H1 (cell line): ENCODE results near the gene DNAJC7.

ENCODE experiments used
- ATF3 ChIP-seq: IDR thresholded peaks from 2 replicates; pipeline ENCODE4 v1.6.1; 2011; ENCODE audit warnings: low read depth, mild to moderate bottlenecking, low read length; ENCODE audit not compliant: insufficient read depth
- CTBP2 ChIP-seq: IDR thresholded peaks from 2 replicates; pipeline ENCODE4 v1.7.0; 2011; ENCODE audit warnings: borderline replicate concordance, mild to moderate bottlenecking, moderate library complexity, mixed read lengths, low read length; ENCODE audit not compliant: insufficient read depth, insufficient read length
- JUND ChIP-seq: IDR thresholded peaks from 2 replicates; pipeline ENCODE4 v1.6.1; 2011; ENCODE audit warnings: mild to moderate bottlenecking, improper control_type of control experiment, low read length
- KDM4A ChIP-seq: IDR thresholded peaks from one replicate; pipeline ENCODE4 v1.7.1; 2012; ENCODE audit warnings: low read depth, mild to moderate bottlenecking, moderate library complexity, low read length, inconsistent platforms; ENCODE audit not compliant: severe bottlenecking
- POLR2A ChIP-seq, 2 experiments: IDR thresholded peaks; 1 replicate in 1 of 2; 2 replicates in 1 of 2; pipeline ENCODE4 v1.6.1; 2011; ENCODE audit warnings: low read depth in 2 of 2, low read length in 2 of 2, mild to moderate bottlenecking in 2 of 2; ENCODE audit errors: control extremely low read depth in 1 of 2
- RAD21 ChIP-seq, 2 experiments: IDR thresholded peaks in 1 of 2; conservative IDR thresholded peaks in 1 of 2; 2 replicates each; pipeline ENCODE4 v1.6.1; 2011; ENCODE audit warnings: low read depth in 2 of 2, low read length in 2 of 2, improper control_type of control experiment in 1 of 2, inconsistent platforms in 1 of 2, mild to moderate bottlenecking in 1 of 2, moderate library complexity in 1 of 2
- RFX5 ChIP-seq: IDR thresholded peaks from 2 replicates; pipeline ENCODE4 v1.6.1; 2011; ENCODE audit warnings: low read depth, low read length, improper control_type of control experiment, borderline replicate concordance
- SRF ChIP-seq: IDR thresholded peaks from 2 replicates; pipeline ENCODE4 v1.6.1; 2011; ENCODE audit warnings: mild to moderate bottlenecking, low read depth, low read length, moderate library complexity
- TAF1 ChIP-seq: IDR thresholded peaks from 2 replicates; pipeline ENCODE4 v1.6.1; 2011; ENCODE audit warnings: mild to moderate bottlenecking, low read depth, low read length
- USF2 ChIP-seq: IDR thresholded peaks from 2 replicates; pipeline ENCODE4 v1.6.1; 2011; ENCODE audit warnings: low read length, improper control_type of control experiment
- TF ChIP-seq, protein P1 (sequence below), 3 experiments: IDR thresholded peaks; 1 replicate in 2 of 3; 2 replicates in 1 of 3; pipeline versions ENCODE4 v1.5.1 to v1.6.1; 2011; ENCODE audit warnings: low read length in 3 of 3, mild to moderate bottlenecking in 3 of 3, inconsistent platforms in 2 of 3, low read depth in 1 of 3, moderate library complexity in 1 of 3; ENCODE audit not compliant: insufficient read depth in 1 of 3; ENCODE audit errors: control extremely low read depth in 1 of 3

DNA sequence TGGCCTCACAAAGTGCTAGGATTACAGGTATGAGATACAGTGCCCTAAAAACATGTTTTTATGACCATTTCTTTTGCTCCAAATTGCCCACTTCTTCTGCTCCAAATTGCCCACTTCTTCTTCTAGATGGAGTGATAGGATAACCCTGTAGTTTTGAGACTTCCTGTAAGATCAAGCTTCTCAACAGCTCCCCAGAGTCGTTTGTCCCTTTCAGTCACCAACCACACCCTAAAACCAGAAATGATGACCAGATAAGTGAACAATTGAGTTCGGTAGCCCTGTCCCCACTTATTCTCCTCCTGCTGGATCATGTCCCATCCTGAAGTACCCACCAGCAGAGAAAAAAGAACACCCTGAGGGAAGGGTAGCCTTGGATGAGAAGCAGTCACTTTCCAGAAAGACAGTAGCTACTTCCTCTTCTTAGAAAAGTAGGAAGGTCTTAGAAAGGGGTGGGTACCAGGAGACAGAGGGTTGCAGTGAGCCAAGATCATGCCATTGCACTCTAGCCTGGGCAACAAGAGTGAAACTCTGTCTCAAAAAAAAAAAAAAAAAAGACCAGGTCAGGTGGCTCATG is 84.3 kb downstream of the DNAJC7 start:
- TF ChIP-seq USF2 (no peak), KDM4A (no peak), POLR2A (IDR thresholded peaks at IDR 0.05; ENCODE audit: control extremely low read depth in 1 of 2, low read depth in 2 of 2, low read length in 2 of 2) (no peak), SRF (no peak), RFX5 (no peak), CTBP2 (no peak), TAF1 (no peak), ATF3 (no peak), JUND (no peak), RAD21 (IDR thresholded peaks at IDR 0.05 in 1 of 2, conservative IDR thresholded peaks at IDR 0.05 in 1 of 2; ENCODE audit: low read depth in 2 of 2, low read length in 2 of 2) (no peak)
- TF ChIP-seq, protein P1, sequence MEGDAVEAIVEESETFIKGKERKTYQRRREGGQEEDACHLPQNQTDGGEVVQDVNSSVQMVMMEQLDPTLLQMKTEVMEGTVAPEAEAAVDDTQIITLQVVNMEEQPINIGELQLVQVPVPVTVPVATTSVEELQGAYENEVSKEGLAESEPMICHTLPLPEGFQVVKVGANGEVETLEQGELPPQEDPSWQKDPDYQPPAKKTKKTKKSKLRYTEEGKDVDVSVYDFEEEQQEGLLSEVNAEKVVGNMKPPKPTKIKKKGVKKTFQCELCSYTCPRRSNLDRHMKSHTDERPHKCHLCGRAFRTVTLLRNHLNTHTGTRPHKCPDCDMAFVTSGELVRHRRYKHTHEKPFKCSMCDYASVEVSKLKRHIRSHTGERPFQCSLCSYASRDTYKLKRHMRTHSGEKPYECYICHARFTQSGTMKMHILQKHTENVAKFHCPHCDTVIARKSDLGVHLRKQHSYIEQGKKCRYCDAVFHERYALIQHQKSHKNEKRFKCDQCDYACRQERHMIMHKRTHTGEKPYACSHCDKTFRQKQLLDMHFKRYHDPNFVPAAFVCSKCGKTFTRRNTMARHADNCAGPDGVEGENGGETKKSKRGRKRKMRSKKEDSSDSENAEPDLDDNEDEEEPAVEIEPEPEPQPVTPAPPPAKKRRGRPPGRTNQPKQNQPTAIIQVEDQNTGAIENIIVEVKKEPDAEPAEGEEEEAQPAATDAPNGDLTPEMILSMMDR (IDR thresholded peaks at IDR 0.05; ENCODE audit: control extremely low read depth in 1 of 3, insufficient read depth in 1 of 3, low read depth in 1 of 3, low read length in 3 of 3): no peak
